AG20443 (cell line): ENCODE data around the gene ZFHX3.

Experiments used
- DNase-seq: peaks from one replicate; pipeline ENCODE4 v3.0.0; 2012; ENCODE audit warnings: low spot score, mixed read lengths

ZFHX3 gene

GRCh38 chr16:72847187-72848027 is 200.5 kb downstream of the ZFHX3 start:
- DNase-seq, result no peak

GRCh38 chr16:72846594-72846993 is 201.3 kb downstream of the ZFHX3 start:
- DNase-seq, result no peak

- DNase-seq, result no peak
These were observed 202.5 kb downstream of the ZFHX3 start for GRCh38 chr16:72845322-72846020.

GRCh38 chr16:72844225-72844920 is 203.6 kb downstream of the ZFHX3 start:
- no peak for DNase-seq

- no peak for DNase-seq
These were observed 206.4 kb downstream of the ZFHX3 start for GRCh38 chr16:72841506-72841905.

- DNase-seq, result no peak
These were observed 207.1 kb downstream of the ZFHX3 start for GRCh38 chr16:72840631-72841381.

GRCh38 chr16:72838951-72839350 is 209.0 kb downstream of the ZFHX3 start:
- no peak for DNase-seq

GRCh38 chr16:72838586-72838910 is 209.4 kb downstream of the ZFHX3 start:
- DNase-seq, result no peak

GRCh38 chr16:72837846-72838585 is 209.9 kb downstream of the ZFHX3 start:
- DNase-seq, result no peak

- DNase-seq, result no peak
These were observed 210.9 kb downstream of the ZFHX3 start for GRCh38 chr16:72836985-72837384.

- no peak for DNase-seq
These were observed 211.7 kb downstream of the ZFHX3 start for GRCh38 chr16:72836181-72836580.

GRCh38 chr16:72835086-72835485 is 212.8 kb downstream of the ZFHX3 start:
- DNase-seq, result no peak

- no peak for DNase-seq
These were observed 213.4 kb downstream of the ZFHX3 start for GRCh38 chr16:72834499-72834898.

GRCh38 chr16:72833969-72834368 is 214.0 kb downstream of the ZFHX3 start:
- no peak for DNase-seq

- no peak for DNase-seq
These were observed 214.4 kb downstream of the ZFHX3 start for GRCh38 chr16:72833482-72833881.

- DNase-seq, result peak; percentile 94
These were observed 215.2 kb downstream of the ZFHX3 start for GRCh38 chr16:72832621-72833248.

- DNase-seq, result no peak
These were observed 217.8 kb downstream of the ZFHX3 start for GRCh38 chr16:72829846-72830775.

GRCh38 chr16:72827866-72828265 is 220.1 kb downstream of the ZFHX3 start:
- no peak for DNase-seq

GRCh38 chr16:72825912-72826621 is 221.9 kb downstream of the ZFHX3 start:
- no peak for DNase-seq
